Activated CD4-positive, alpha-beta memory T cell treated with anti-CD3 and anti-CD28 coated beads for 36 hours (primary cell): ENCODE data around the gene ZBTB38. TPM values are rescaled to one million over a fixed set of nuclear protein-coding genes. Genes with fewer than 3 reads are reported as not detected.

ENCODE experiments used
- CTCF ChIA-PET: fragments of 350-600 bp; sonication (Branson Sonifier 250); formaldehyde crosslinking; loops from one replicate; lab custom pipeline; 2021; ENCODE audit warnings: antibody characterized with exemption, inconsistent platforms; lab: Charles Lee
- POLR2A ChIA-PET: fragments of 350-600 bp; sonication (Branson Sonifier 250); formaldehyde crosslinking; loops from one replicate; lab custom pipeline; 2021; ENCODE audit warnings: antibody characterized with exemption; lab: Charles Lee
- DNase-seq: peaks from one replicate; pipeline ENCODE4 v3.0.0-alpha.2; 2020
- H3K27ac Mint-ChIP-seq: one replicate; pipeline ENCODE4 v1.8.0; 2021; ENCODE audit warnings: mixed read lengths
- H3K27me3 Mint-ChIP-seq: one replicate; pipeline ENCODE4 v1.8.0; 2021; ENCODE audit warnings: mixed read lengths
- H3K36me3 Mint-ChIP-seq: one replicate; pipeline ENCODE4 v1.8.0; 2021; ENCODE audit warnings: mixed read lengths
- H3K4me1 Mint-ChIP-seq: one replicate; pipeline ENCODE4 v1.8.0; 2021; ENCODE audit warnings: low read depth, mixed read lengths
- H3K4me3 Mint-ChIP-seq: one replicate; pipeline ENCODE4 v1.8.0; 2021; ENCODE audit warnings: mild to moderate bottlenecking, mixed read lengths
- H3K9me3 Mint-ChIP-seq: one replicate; pipeline ENCODE4 v1.8.0; 2021; ENCODE audit warnings: mixed read lengths
- intact Hi-C: fragments of 100-400 bp; cut with micrococcal nuclease; formaldehyde crosslinking; loops from one replicate; pipeline ENCODE4 v1.15.1; 2023
- total RNA-seq, 2 experiments: library from RNA; stranded (reverse); gene quantifications; one replicate each; pipeline ENCODE4 v1.2.3, GENCODE V29; 2021

Gene ZBTB38
- total RNA-seq, 2 experiments from 2014 or later: 64.7 to 66.4 TPM

- Mint-ChIP-seq H3K27me3 (peaks cover 5% of the 10 kb centered on the region), H3K4me1 (peaks cover 31% of the 10 kb centered on the region), H3K4me3 (peak overlapping the region; percentile 61), H3K27ac (peak overlapping the region; percentile 90), H3K9me3 (no peaks in the 10 kb centered on the region), H3K36me3 (peaks cover 7% of the 10 kb centered on the region)
- CTCF ChIA-PET: interaction anchor here (2.0 kb wide), 1 partner anchor 10 kb away, joined by 5 read pairs; no protein-coding TSS in a partner anchor
- POLR2A ChIA-PET: interaction anchor here (1.0 to 2.6 kb wide), 3 partner anchors 11 to 16 kb away, joined by 3 to 8 read pairs (median 7); no protein-coding TSS in a partner anchor
- no peak for DNase-seq
- intact Hi-C loops: no loop called here
These were observed 21.4 kb downstream of the ZBTB38 start for GRCh38 chr3:141389703-141390102.

- H3K9me3 Mint-ChIP-seq: no peaks in the 10 kb centered on the region
- H3K4me1 Mint-ChIP-seq: peaks cover 37% of the 10 kb centered on the region
- peaks cover 5% of the 10 kb centered on the region for H3K27me3 Mint-ChIP-seq
- H3K36me3 Mint-ChIP-seq: peaks cover 9% of the 10 kb centered on the region
- CTCF ChIA-PET: interaction anchor here (1.8 to 2.0 kb wide), 2 partner anchors 8 to 11 kb away, joined by 5 to 7 read pairs; no protein-coding TSS in a partner anchor
- intact Hi-C loops: loop anchor here (1.0 kb wide), 2 partner anchors 10 to 11 kb away; no protein-coding TSS in a partner anchor
- H3K4me3 Mint-ChIP-seq: no peak overlapping the region
- peak overlapping the region; percentile 74 for H3K27ac Mint-ChIP-seq
- no peak for DNase-seq
- POLR2A ChIA-PET: interaction anchor here (1.0 to 2.4 kb wide), 3 partner anchors 10 to 14 kb away, joined by 3 to 8 read pairs (median 3); no protein-coding TSS in a partner anchor
These were observed 22.4 kb downstream of the ZBTB38 start for GRCh38 chr3:141390747-141391146.

GRCh38 chr3:141391298-141391990, 23.1 kb downstream of the ZBTB38 start:
- ChIA-PET POLR2A (interaction anchor here (1.0 to 2.4 kb wide), 3 partner anchors 9 to 80 kb away, joined by 3 to 8 read pairs (median 4); no protein-coding TSS in a partner anchor), CTCF (interaction anchor here (1.4 to 1.8 kb wide), 2 partner anchors 9 kb away, joined by 3 to 7 read pairs; no protein-coding TSS in a partner anchor)
- H3K27ac Mint-ChIP-seq: peak overlapping the region; percentile 83
- peaks cover 5% of the 10 kb centered on the region for H3K27me3 Mint-ChIP-seq
- DNase-seq: peak; percentile 74
- no peak overlapping the region for H3K4me3 Mint-ChIP-seq
- peaks cover 4% of the 10 kb centered on the region for H3K9me3 Mint-ChIP-seq
- peaks cover 11% of the 10 kb centered on the region for H3K36me3 Mint-ChIP-seq
- intact Hi-C loops: loop anchor here (1.0 kb wide), 2 partner anchors 9 to 12 kb away; no protein-coding TSS in a partner anchor
- peaks cover 37% of the 10 kb centered on the region for H3K4me1 Mint-ChIP-seq

GRCh38 chr3:141391991-141392316, 23.6 kb downstream of the ZBTB38 start:
- CTCF ChIA-PET: interaction anchor here (1.4 to 1.8 kb wide), 2 partner anchors 9 kb away, joined by 3 to 7 read pairs; no protein-coding TSS in a partner anchor
- H3K4me1 Mint-ChIP-seq: peaks cover 37% of the 10 kb centered on the region
- H3K27me3 Mint-ChIP-seq: peaks cover 2% of the 10 kb centered on the region
- intact Hi-C loops: loop anchor here (1.0 kb wide), 2 partner anchors 8 to 13 kb away; no protein-coding TSS in a partner anchor
- DNase-seq: no peak
- POLR2A ChIA-PET: interaction anchor here (1.0 to 1.2 kb wide), 2 partner anchors 9 to 80 kb away, joined by 3 to 4 read pairs; no protein-coding TSS in a partner anchor
- no peak overlapping the region for H3K4me3 Mint-ChIP-seq
- H3K9me3 Mint-ChIP-seq: peaks cover 9% of the 10 kb centered on the region
- H3K36me3 Mint-ChIP-seq: peaks cover 14% of the 10 kb centered on the region
- peak overlapping the region; percentile 83 for H3K27ac Mint-ChIP-seq

- no peak for DNase-seq
- peaks cover 40% of the 10 kb centered on the region for H3K4me1 Mint-ChIP-seq
- peak overlapping the region; percentile 83 for H3K27ac Mint-ChIP-seq
- H3K4me3 Mint-ChIP-seq: no peak overlapping the region
- peaks cover 13% of the 10 kb centered on the region for H3K9me3 Mint-ChIP-seq
- ChIA-PET CTCF (interaction anchor here (1.4 to 1.8 kb wide), 2 partner anchors 8 to 10 kb away, joined by 3 to 7 read pairs; no protein-coding TSS in a partner anchor), POLR2A (interaction anchor here (1.0 to 1.2 kb wide), 2 partner anchors 8 to 81 kb away, joined by 3 to 4 read pairs; no protein-coding TSS in a partner anchor)
- no peaks in the 10 kb centered on the region for H3K27me3 Mint-ChIP-seq
- H3K36me3 Mint-ChIP-seq: peaks cover 19% of the 10 kb centered on the region
- intact Hi-C loops: no loop called here
These were observed 24.1 kb downstream of the ZBTB38 start for GRCh38 chr3:141392416-141392815.

GRCh38 chr3:141392897-141393734, 24.8 kb downstream of the ZBTB38 start:
- DNase-seq: no peak
- Mint-ChIP-seq H3K4me1 (peaks cover 42% of the 10 kb centered on the region), H3K4me3 (no peak overlapping the region), H3K36me3 (peaks cover 20% of the 10 kb centered on the region), H3K27ac (no peak overlapping the region), H3K9me3 (peaks cover 15% of the 10 kb centered on the region), H3K27me3 (no peaks in the 10 kb centered on the region)
- intact Hi-C loops: no loop called here
- ChIA-PET CTCF (no interaction called here), POLR2A (no interaction called here)

GRCh38 chr3:141393735-141394076, 25.4 kb downstream of the ZBTB38 start:
- CTCF ChIA-PET: no interaction called here
- H3K4me1 Mint-ChIP-seq: peaks cover 40% of the 10 kb centered on the region
- peaks cover 15% of the 10 kb centered on the region for H3K9me3 Mint-ChIP-seq
- no peaks in the 10 kb centered on the region for H3K27me3 Mint-ChIP-seq
- peaks cover 19% of the 10 kb centered on the region for H3K36me3 Mint-ChIP-seq
- H3K27ac Mint-ChIP-seq: no peak overlapping the region
- POLR2A ChIA-PET: no interaction called here
- no peak for DNase-seq
- intact Hi-C loops: no loop called here
- H3K4me3 Mint-ChIP-seq: no peak overlapping the region

- Mint-ChIP-seq H3K4me1 (peaks cover 39% of the 10 kb centered on the region), H3K27me3 (no peaks in the 10 kb centered on the region), H3K9me3 (peaks cover 15% of the 10 kb centered on the region), H3K4me3 (no peak overlapping the region), H3K36me3 (peaks cover 18% of the 10 kb centered on the region), H3K27ac (no peak overlapping the region)
- DNase-seq: no peak
- intact Hi-C loops: no loop called here
- POLR2A ChIA-PET: no interaction called here
- CTCF ChIA-PET: no interaction called here
These were observed 26.3 kb downstream of the ZBTB38 start for GRCh38 chr3:141394560-141394959.

GRCh38 chr3:141395005-141395589, 26.8 kb downstream of the ZBTB38 start:
- ChIA-PET POLR2A (no interaction called here), CTCF (no interaction called here)
- Mint-ChIP-seq H3K9me3 (peaks cover 15% of the 10 kb centered on the region), H3K4me1 (peaks cover 44% of the 10 kb centered on the region), H3K4me3 (no peak overlapping the region), H3K27me3 (no peaks in the 10 kb centered on the region), H3K36me3 (peaks cover 18% of the 10 kb centered on the region), H3K27ac (no peak overlapping the region)
- DNase-seq: no peak
- intact Hi-C loops: no loop called here

- no peak overlapping the region for H3K27ac Mint-ChIP-seq
- CTCF ChIA-PET: interaction anchor here (0.9 to 1.9 kb wide), 5 partner anchors 10 to 57 kb away, joined by 3 to 8 read pairs (median 4); no protein-coding TSS in a partner anchor
- no peak overlapping the region for H3K4me3 Mint-ChIP-seq
- no peaks in the 10 kb centered on the region for H3K27me3 Mint-ChIP-seq
- H3K36me3 Mint-ChIP-seq: peaks cover 20% of the 10 kb centered on the region
- DNase-seq: no peak
- intact Hi-C loops: no loop called here
- H3K9me3 Mint-ChIP-seq: peaks cover 15% of the 10 kb centered on the region
- POLR2A ChIA-PET: interaction anchor here (0.7 to 1.0 kb wide), 3 partner anchors 12 to 19 kb away, joined by 3 to 4 read pairs (median 3); no protein-coding TSS in a partner anchor
- peaks cover 41% of the 10 kb centered on the region for H3K4me1 Mint-ChIP-seq
These were observed 29.7 kb downstream of the ZBTB38 start for GRCh38 chr3:141397996-141398395.

- CTCF ChIA-PET: no interaction called here
- POLR2A ChIA-PET: no interaction called here
- no peak for DNase-seq
- H3K4me3 Mint-ChIP-seq: peak overlapping the region; percentile 13
- no peaks in the 10 kb centered on the region for H3K27me3 Mint-ChIP-seq
- intact Hi-C loops: no loop called here
- peak overlapping the region; percentile 70 for H3K27ac Mint-ChIP-seq
- peaks cover 15% of the 10 kb centered on the region for H3K9me3 Mint-ChIP-seq
- peaks cover 51% of the 10 kb centered on the region for H3K4me1 Mint-ChIP-seq
- peaks cover 29% of the 10 kb centered on the region for H3K36me3 Mint-ChIP-seq
These were observed 30.9 kb downstream of the ZBTB38 start for GRCh38 chr3:141399200-141399599.
